GM13976 (cell line): ENCODE measurements around the gene NR4A3.

Experiments used
- DNase-seq: peaks from one replicate; pipeline ENCODE4 v3.0.0; 2012; ENCODE audit warnings: low spot score
- in situ Hi-C: fragments of 300-500 bp; cut with MboI; formaldehyde crosslinking; loops from one replicate; pipeline ENCODE4 v1.12.0; 2022; ENCODE audit warnings: low sequenced_read_pairs, mixed read lengths, inconsistent platforms; ENCODE audit not compliant: unreplicated experiment
- TF ChIP-seq, protein P1 (sequence below): IDR thresholded peaks from 2 replicates; pipeline ENCODE4 v1.5.1; 2012; ENCODE audit warnings: borderline replicate concordance, mild to moderate bottlenecking; ENCODE audit not compliant: insufficient read depth; ENCODE audit errors: extremely low read depth, missing control alignments, control extremely low read depth

The NR4A3 gene

DNA sequence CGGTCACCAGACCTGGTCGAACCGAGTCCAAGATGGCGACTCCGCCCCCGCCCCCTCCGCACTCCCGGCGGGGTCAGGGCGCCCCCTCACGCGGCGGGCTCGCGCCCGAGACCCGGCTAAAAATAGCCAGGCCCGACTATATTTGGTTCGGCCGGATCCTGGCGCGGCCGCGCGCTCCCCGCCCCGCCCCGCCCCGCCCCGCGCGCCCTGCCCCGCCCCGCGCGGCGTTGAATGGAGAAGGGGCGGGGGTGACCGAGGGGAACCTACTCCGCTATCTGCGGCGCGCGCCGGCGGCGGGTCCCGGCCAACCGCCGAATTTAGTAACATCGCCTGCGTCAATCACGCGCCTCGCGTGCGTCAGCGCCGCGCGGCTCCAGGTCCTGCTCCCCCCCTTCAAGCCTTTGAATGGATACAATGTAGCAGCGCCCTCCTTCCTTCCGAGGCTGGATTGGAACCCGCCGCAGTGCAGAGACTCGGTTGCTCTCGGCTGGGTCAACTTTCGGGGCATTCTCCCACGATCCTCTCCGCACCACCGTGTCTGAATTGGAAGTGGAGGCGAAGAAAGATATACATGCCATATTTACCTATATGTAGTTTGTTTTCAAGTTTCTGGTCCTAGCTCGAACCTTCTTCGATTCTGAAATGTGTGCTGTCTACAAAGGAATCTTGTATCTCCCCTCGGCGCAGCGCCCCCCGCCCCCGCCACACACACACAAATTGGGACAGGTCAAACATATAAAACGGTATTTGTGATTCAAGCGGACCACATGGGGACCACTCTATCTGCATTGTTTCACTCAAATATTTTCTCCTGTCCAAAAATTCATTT, 1.6 kb upstream of the NR4A3 start:
- TF ChIP-seq, protein P1, sequence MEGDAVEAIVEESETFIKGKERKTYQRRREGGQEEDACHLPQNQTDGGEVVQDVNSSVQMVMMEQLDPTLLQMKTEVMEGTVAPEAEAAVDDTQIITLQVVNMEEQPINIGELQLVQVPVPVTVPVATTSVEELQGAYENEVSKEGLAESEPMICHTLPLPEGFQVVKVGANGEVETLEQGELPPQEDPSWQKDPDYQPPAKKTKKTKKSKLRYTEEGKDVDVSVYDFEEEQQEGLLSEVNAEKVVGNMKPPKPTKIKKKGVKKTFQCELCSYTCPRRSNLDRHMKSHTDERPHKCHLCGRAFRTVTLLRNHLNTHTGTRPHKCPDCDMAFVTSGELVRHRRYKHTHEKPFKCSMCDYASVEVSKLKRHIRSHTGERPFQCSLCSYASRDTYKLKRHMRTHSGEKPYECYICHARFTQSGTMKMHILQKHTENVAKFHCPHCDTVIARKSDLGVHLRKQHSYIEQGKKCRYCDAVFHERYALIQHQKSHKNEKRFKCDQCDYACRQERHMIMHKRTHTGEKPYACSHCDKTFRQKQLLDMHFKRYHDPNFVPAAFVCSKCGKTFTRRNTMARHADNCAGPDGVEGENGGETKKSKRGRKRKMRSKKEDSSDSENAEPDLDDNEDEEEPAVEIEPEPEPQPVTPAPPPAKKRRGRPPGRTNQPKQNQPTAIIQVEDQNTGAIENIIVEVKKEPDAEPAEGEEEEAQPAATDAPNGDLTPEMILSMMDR = no peak
- peak; percentile 91 for DNase-seq
- in situ Hi-C loops = loop anchor here (10.0 to 25.0 kb wide), 3 partner anchors 392 to 633 kb away; no protein-coding TSS in a partner anchor

DNA sequence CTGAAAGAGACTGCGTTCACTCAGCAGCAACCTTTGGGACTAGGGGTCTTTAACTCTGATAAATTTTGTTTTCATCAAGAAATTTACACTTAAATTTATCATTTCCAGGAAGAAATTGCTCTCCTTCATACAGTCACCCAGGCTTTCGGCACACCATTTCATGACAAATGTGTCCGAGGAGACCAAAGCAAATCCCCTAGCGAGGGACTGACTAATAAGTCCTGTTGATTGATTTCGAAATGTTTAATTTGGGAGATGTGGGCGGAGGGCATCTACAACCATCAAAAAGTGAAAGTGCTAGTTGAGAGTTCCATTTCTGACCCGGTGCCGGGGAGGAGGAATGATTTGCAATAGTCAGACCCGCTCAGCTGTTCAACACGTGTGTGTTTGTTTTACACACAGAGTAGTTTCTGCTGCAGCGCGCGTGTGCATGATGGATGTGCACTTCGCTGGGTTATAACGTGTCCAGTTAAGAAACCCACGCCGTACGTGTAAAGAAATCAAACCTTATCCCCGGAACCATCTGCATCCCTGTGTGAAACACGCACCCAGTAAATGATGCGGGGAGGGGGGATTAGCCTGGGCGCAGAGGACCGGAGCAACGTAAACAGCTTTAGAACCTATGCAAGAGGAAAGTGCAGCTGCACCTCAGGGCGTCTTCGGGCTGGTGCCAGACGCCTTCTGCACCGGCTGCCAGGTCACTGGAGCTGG, 845 bp upstream of the NR4A3 start:
- peak; percentile 61 for DNase-seq
- in situ Hi-C loops = loop anchor here (25.0 kb wide), 2 partner anchors 391 to 634 kb away; no protein-coding TSS in a partner anchor
- TF ChIP-seq, protein P1 = no peak

DNA sequence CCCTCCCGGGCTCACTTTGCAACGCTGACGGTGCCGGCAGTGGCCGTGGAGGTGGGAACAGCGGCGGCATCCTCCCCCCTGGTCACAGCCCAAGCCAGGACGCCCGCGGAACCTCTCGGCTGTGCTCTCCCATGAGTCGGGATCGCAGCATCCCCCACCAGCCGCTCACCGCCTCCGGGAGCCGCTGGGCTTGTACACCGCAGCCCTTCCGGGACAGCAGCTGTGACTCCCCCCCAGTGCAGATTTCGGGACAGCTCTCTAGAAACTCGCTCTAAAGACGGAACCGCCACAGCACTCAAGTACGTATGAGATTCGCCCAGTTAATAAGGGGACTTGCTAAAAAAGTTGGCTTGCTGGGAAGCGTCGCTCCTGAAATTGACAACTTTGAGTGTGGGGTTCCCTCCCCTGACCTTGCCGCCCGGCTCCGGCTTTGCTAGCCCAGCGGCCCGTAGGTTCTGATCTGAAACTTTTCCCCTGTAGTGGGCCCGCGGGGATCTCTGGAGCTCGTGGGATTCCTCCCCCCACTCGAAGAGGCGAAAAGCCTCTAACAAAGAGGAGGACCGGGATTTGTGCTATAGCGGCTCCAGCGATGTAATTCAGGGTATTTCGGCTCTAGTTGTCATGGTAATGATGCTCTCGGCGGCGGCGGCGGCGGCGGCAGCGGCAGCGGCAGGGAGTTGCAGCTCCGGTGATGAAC, 572 bp downstream of the NR4A3 start:
- TF ChIP-seq, protein P1 = no peak
- peak; percentile 51 for DNase-seq
- in situ Hi-C loops = loop anchor here (25.0 kb wide), 2 partner anchors 390 to 635 kb away; no protein-coding TSS in a partner anchor

- in situ Hi-C loops = loop anchor here (25.0 kb wide), 2 partner anchors 389 to 636 kb away; no protein-coding TSS in a partner anchor
- DNase-seq = peak; percentile 28
- TF ChIP-seq, protein P1 = no peak
Observed at GRCh38 chr9:99822806-99823591, 1.3 kb downstream of the NR4A3 start.

- in situ Hi-C loops = loop anchor here (25.0 kb wide), 2 partner anchors 388 to 637 kb away; no protein-coding TSS in a partner anchor
- peak; percentile 77 for DNase-seq
- TF ChIP-seq, protein P1 = no peak
Observed at GRCh38 chr9:99823681-99824377, 2.1 kb downstream of the NR4A3 start.
